Stimulated activated CD8-positive, alpha-beta memory T cell treated with anti-CD3 and anti-CD28 coated beads, Interleukin-15, amount 100 ng/mL, for 4 hours (primary cell): Measurements from ENCODE around the gene PCNX3.
"Not testable (repeated sequence)": the region's sequence is repeated elsewhere in the genome, so short reads cannot be mapped to it uniquely, and the experiment has no call there.

Experiments
- DNase-seq, 2 donors: peaks; one replicate each; pipeline ENCODE4 v3.0.0-alpha.2; 2020; ENCODE audit warnings: low read depth in 2 of 2

Gene PCNX3

DNA sequence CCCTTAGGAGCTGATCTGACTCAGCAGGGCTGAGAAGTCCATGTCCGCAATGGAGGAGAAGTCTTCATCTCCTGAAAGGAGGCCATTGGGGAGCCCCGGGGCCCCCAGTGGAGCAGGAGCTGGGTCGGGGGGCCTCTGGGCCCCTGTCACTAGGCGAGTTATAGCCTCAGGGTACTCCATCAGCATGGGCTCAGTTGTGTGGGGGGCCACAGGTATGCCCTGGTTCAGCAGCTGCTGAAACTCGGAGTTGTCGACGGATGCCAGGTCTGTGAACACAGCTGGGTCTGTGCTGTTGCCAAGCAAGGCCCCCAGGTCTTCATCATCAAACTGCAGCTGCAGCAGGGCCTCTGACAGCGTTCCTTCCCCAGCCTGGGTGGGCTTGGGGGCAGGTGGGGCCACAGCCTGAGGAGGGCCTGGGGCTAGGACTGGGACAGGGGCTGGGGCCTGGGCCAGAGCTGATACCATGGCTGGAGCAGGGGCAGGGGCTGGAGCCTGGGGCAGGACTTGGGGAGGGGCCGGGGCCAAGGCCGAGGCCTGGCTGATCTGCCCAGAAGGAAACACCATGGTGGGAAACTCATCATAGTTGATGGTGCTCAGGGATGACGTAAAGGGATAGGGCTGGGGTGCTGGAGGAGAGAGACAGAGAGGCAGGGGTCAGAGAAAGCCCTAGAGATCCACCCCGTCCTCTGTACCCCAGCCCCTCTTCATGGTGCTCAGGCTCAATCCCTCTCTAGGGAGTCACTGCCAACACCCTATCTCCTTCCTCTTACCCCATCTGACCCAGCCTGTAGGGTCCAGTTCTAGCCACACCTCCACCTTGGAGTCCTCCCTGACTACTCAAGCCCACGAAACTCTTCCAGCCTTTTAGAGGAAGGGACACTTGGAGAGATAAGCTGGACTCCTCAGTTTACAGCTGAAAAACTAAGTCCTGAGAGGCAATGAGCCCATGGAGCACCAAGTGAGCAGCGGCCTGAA, 39.1 kb downstream of the PCNX3 start:
- no peak for DNase-seq

GRCh38 chr11:65655570-65656332, 40.2 kb downstream of the PCNX3 start:
- no peak for DNase-seq

GRCh38 chr11:65657426-65657825, 41.9 kb downstream of the PCNX3 start:
- no peak for DNase-seq

DNA sequence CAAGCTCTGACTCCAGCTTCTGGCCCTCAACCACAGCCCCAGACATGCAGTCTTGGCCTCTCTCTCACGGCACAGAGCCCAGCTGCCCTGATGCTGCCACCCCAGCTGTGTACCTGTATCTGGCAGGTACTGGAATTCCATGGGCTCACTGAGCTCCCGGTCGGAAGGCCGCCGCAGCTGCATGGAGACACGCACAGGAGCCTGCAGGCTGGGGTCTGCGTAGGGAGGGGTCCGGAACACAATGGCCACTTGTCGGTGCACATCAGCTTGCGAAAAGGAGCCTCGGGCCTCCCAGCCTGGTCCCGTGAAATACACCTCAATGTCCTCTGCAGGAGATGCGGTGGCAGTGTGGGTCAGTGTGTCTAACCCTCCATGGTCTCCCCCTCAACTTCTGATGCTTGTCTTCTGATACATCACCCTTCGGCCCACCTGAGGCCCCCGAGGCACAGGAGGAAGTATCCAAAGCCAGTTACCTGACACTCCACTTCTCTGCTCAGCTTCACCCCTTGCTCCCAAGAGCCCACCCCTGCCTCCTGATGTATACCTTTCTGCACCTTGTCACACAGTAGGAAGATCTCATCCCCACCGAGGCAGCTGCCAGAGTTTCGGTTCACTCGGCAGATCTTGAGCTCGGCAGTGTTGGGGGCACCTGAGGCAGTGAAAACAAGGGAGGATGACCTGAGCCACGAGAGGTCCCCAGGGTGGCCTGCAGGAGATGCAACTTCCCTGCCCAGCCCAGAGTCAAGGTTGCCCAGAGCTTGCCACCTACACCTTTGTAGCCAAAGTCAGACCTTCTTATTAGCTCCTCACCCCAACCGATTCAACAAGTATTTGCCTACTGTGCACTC, 42.8 kb downstream of the PCNX3 start:
- no peak for DNase-seq

DNA sequence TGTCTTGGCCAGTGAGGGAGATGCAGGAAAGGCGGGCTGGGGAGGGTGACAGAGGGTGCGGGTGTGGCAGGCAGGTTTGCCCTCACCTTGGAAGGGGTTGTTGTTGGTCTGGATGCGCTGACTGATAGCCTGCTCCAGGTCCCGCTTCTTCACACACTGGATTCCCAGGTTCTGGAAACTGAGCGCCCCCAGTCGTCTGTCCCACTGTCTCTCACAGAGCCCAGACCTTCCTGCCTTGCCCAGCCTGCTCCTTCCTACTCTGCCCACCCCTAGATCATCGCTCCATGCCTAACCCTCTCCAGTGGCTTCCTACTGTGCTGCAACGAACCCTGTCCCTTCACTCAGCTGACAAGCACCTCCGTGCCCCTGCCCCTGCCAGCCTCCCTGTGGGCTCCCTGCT, 44.5 kb downstream of the PCNX3 start:
- DNase-seq, result no peak

GRCh38 chr11:65660908-65661307, 45.3 kb downstream of the PCNX3 start:
- DNase-seq, result not testable (repeated sequence)

DNA sequence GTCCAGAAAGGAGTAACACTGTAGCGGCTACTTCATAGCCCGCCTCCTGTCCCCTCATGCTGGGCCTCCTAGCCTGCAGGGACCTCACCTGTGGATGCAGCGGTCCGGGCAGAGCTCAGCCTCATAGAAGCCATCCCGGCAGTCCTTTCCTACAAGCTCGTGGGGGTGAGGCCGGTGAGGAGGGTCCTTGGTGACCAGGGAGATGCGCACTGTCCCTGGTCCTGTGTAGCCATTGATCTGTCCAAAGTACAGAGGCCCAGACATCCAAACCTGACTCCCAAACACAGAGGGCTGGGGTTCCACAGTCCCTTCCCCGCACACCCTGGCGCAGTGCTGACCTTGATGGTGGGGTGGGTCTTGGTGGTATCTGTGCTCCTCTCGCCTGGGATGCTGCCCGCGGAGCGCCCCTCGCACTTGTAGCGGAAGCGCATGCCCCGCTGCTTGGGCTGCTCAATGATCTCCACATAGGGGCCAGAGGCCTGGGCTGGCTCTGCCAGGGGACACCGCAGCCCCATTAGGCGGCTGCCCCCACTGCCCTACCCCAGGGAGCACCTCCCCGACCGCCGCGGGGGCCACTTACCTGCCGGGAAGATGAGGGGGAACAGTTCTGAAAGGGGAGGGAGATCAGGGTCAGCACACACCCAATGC, 46.1 kb downstream of the PCNX3 start:
- DNase-seq, result no peak

DNA sequence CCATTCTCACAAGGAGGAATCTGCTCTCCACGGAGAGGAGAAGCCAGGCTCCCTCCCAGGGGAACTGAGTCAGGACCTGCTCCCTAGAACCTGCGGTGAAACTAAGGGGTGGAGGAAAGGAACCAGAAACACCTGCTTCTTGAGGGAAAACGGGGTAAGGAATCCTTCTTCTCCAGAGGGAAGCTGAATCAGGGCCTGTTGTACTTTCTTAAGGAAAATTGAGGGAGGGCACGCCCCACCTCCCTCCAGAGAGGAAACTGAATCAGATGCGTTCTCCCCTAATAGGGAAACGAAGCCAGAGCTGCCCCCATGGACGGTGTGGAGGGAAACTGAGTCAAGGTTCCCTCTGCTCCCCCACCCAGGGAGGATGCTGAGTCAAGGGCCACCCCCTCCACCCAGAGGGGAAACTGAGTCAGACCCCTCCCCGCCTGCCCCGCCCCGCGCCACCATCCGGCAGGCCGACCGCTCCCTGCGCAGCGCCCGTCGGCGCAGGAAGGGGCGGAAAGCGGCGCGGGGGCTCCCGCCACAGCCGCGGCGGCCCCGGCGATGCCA, 46.7 kb downstream of the PCNX3 start:
- no peak for DNase-seq

- DNase-seq, result peak; percentile 74 to 85
Observed at GRCh38 chr11:65662799-65663638, 47.4 kb downstream of the PCNX3 start, which contains the start of gene RELA. Gene RELA, minus strand, starts transcription at chr11:65662916. Its CDS starts 84 bp downstream, at chr11:65662832.

DNA sequence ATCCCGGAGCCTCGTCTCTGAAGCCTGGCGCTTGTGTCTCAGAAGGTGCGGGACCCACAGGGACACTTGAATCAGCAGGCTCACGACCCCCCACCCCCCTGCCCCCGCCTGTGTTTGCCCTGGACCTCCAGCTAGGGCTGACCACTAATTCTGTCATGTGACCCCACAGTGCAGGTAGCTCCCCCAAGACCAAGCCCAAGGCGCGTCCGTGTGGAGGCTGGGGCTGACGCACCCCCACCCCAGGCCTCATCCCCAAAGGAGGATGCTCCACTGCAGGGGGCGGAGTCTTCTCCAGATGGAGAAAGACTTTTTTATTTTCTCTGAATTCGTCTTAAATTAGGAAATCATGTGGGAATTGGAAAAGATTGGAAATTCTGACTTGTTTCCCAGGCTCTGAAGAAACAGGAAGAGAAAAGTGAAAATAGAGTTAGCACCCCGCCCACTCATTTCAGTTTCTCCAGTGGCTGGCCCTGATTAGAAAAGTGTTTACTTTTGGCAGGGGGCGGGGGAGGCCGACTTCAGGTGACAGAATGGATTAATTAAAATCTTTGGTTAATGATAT, 48.1 kb downstream of the PCNX3 start:
- peak in 1 of 2 donors; percentile 37 for DNase-seq

- no peak for DNase-seq
Observed at GRCh38 chr11:65672180-65672860, 56.7 kb downstream of the PCNX3 start.

- no peak for DNase-seq
Observed at GRCh38 chr11:65672982-65673381, 57.4 kb downstream of the PCNX3 start.

DNA sequence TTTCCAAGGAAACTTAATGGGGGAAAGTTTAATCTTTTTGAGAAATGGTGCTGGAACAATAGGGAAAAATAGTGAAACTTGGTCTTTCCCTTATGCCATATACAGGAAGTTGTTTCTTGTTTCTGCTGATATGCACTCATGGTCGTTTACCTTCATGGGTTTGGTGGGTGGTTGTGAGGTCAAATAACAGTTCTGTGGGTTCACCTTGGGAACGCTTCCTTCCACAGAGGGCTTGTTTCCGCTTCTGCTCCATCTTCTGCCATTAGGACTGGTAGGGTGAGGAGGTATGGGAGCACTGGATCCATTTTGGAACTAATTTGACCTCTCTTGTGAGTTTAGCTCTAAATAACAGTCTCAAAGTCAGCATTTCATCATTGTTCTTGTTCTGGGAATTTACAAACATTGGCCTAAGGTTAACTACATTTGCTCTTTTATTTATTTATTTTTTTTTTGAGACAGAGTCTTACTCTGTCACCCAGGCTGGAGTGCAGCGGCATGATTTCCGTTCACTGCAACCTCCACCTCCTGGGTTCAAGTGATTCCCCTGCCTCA, 64.7 kb downstream of the PCNX3 start:
- no peak for DNase-seq

DNA sequence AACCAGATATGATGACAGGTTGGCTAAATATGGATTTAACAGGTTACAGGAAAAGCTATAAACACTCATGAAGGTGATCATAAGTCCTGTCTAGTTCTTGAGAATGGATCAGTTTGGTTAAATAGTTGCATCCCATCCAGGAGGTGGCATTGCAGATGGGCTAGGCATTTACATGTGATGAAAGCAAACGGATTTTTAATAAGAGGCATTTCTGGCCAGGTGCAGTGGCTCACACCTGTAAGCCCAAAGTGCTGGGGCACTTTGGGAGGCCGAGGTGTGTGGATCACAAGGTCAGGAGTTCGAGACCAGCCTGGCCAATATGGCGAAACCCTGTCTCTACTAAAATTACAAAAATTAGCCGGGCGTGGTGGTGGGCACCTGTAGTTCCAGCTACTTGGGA, 67.9 kb downstream of the PCNX3 start:
- not testable (repeated sequence) for DNase-seq

GRCh38 chr11:65685981-65686380, 70.4 kb downstream of the PCNX3 start:
- no peak for DNase-seq
